ENCODE results near the gene ZNF74. TPM values are rescaled to one million over a fixed set of nuclear protein-coding genes. Genes with fewer than 3 reads are reported as not detected.
A peak's percentile ranks its signal among the peaks of the same experiment; 100 is the strongest.

Gene ZNF74
- total and polyA plus RNA-seq, 2 donors (not counting 1 experiment from before 2014, with no cell fraction given): 11.6 TPM

- Histone ChIP-seq H3K79me2 (ENCODE audit: control insufficient read depth, insufficient read depth, low read length) (peaks cover 38% of the 10 kb centered on the region), H3K4me2 (replicated peaks; ENCODE audit: low read depth, low read length, poor library complexity, severe bottlenecking) (peak overlapping the region; percentile 29), H3K4me1 (ENCODE audit: control insufficient read depth in 2 of 2, insufficient read depth in 2 of 2, low read length in 2 of 2) (peaks cover 10% of the 10 kb centered on the region in 2 donors), H3K27me3 (replicated peaks in 1 of 4; ENCODE audit: control extremely low read depth in 1 of 4, control insufficient read depth in 3 of 4, insufficient read depth in 4 of 4, low read length in 3 of 4) (no peaks in the 10 kb centered on the region), H3K9me3 (ENCODE audit: control extremely low read depth in 1 of 3, control insufficient read depth in 2 of 3, insufficient read depth in 1 of 3, low read length in 2 of 3) (no peaks in the 10 kb centered on the region), H3K36me3 (replicated peaks in 1 of 2; ENCODE audit: control extremely low read depth in 1 of 2, control insufficient read depth in 1 of 2, extremely low read depth in 1 of 2, insufficient read depth in 2 of 2, low read length in 1 of 2) (peaks cover 0 to 25% of the 10 kb centered on the region in 2 experiments), H3K9ac (ENCODE audit: low read length) (no peak overlapping the region), H3K27ac (ENCODE audit: low read length in 2 of 2) (no peak overlapping the region), H4K20me1 (ENCODE audit: control insufficient read depth, insufficient read depth, low read length, poor library complexity, severe bottlenecking) (no peaks in the 10 kb centered on the region), H3K4me3 (ENCODE audit: control extremely low read depth in 1 of 5, extremely low read depth in 1 of 5, insufficient read depth in 1 of 5, low read depth in 2 of 5, low read length in 4 of 5) (no peak overlapping the region), H2AFZ (ENCODE audit: insufficient read depth, low read depth, low read length, poor library complexity, severe bottlenecking) (peak overlapping the region; percentile 6)
- DNase-seq (no peak), ATAC-seq (ENCODE audit: low read depth) (no peak)
- Mint-ChIP-seq H3K4me3 (no peak overlapping the region), H3K27ac (peak overlapping the region; percentile 59), H3K4me1 (peaks cover 22% of the 10 kb centered on the region), H3K9me3 (ENCODE audit: insufficient read depth) (no peaks in the 10 kb centered on the region), H3K27me3 (no peaks in the 10 kb centered on the region)
- 94% methylated on average over 3 of the region's 3 CpGs for WGBS (ENCODE audit: insufficient coverage)
- TF ChIP-seq EZH2 (IDR thresholded peaks at IDR 0.05; ENCODE audit: borderline replicate concordance, insufficient read depth, low read depth, low read length, poor library complexity, severe bottlenecking): no peak
- TF ChIP-seq CTCF (IDR thresholded peaks at IDR 0.05): no peak
- intact Hi-C loops (cut with micrococcal nuclease): loop anchor here (1.0 kb wide), 2 partner anchors 25 to 38 kb away; no protein-coding TSS in a partner anchor
- POLR2A ChIA-PET: interaction anchor here (1.2 kb wide), 1 partner anchor 38 kb away, joined by 5 read pairs; no protein-coding TSS in a partner anchor
- CTCF ChIA-PET: interaction anchor here (0.6 to 3.7 kb wide), 20 partner anchors 8 to 79 kb away, joined by 3 to 96 read pairs (median 4); partner anchors contain the start of genes MED15 and ZNF74
Measured at GRCh38 chr22:20456722-20457076, 62.7 kb downstream of the ZNF74 start.

- Histone ChIP-seq H3K36me3 (replicated peaks in 1 of 2; ENCODE audit: control extremely low read depth in 1 of 2, control insufficient read depth in 1 of 2, extremely low read depth in 1 of 2, insufficient read depth in 2 of 2, low read length in 1 of 2) (peaks cover 0 to 23% of the 10 kb centered on the region in 2 experiments), H4K20me1 (ENCODE audit: control insufficient read depth, insufficient read depth, low read length, poor library complexity, severe bottlenecking) (no peaks in the 10 kb centered on the region), H3K9me3 (ENCODE audit: control extremely low read depth in 1 of 3, control insufficient read depth in 2 of 3, insufficient read depth in 1 of 3, low read length in 2 of 3) (no peaks in the 10 kb centered on the region), H2AFZ (ENCODE audit: insufficient read depth, low read depth, low read length, poor library complexity, severe bottlenecking) (no peak overlapping the region), H3K4me1 (ENCODE audit: control insufficient read depth in 2 of 2, insufficient read depth in 2 of 2, low read length in 2 of 2) (peaks cover 14 to 16% of the 10 kb centered on the region in 2 donors), H3K4me3 (ENCODE audit: control extremely low read depth in 1 of 5, extremely low read depth in 1 of 5, insufficient read depth in 1 of 5, low read depth in 2 of 5, low read length in 4 of 5) (no peak overlapping the region), H3K9ac (ENCODE audit: low read length) (no peak overlapping the region), H3K27me3 (replicated peaks in 1 of 4; ENCODE audit: control extremely low read depth in 1 of 4, control insufficient read depth in 3 of 4, insufficient read depth in 4 of 4, low read length in 3 of 4) (no peaks in the 10 kb centered on the region), H3K79me2 (ENCODE audit: control insufficient read depth, insufficient read depth, low read length) (peaks cover 45% of the 10 kb centered on the region), H3K4me2 (replicated peaks; ENCODE audit: low read depth, low read length, poor library complexity, severe bottlenecking) (no peak overlapping the region), H3K27ac (ENCODE audit: low read length in 2 of 2) (no peak overlapping the region)
- ATAC-seq (ENCODE audit: low read depth) (no peak), DNase-seq (no peak)
- intact Hi-C loops (cut with micrococcal nuclease): no loop called here
- POLR2A ChIA-PET: interaction anchor here (0.7 kb wide), 1 partner anchor 13 kb away, joined by 3 read pairs; no protein-coding TSS in a partner anchor
- Mint-ChIP-seq H3K9me3 (ENCODE audit: insufficient read depth) (no peaks in the 10 kb centered on the region), H3K4me1 (peaks cover 26% of the 10 kb centered on the region), H3K27ac (no peak overlapping the region), H3K4me3 (no peak overlapping the region), H3K27me3 (no peaks in the 10 kb centered on the region)
- whole genome bisulfite sequencing (ENCODE audit: insufficient coverage): 96% methylated on average over 13 of the region's 15 CpGs
- TF ChIP-seq EZH2 (IDR thresholded peaks at IDR 0.05; ENCODE audit: borderline replicate concordance, insufficient read depth, low read depth, low read length, poor library complexity, severe bottlenecking) (no peak), CTCF (IDR thresholded peaks at IDR 0.05) (no peak)
- CTCF ChIA-PET: interaction anchor here (0.5 to 3.4 kb wide), 5 partner anchors 7 to 169 kb away, joined by 3 to 96 read pairs (median 7); no protein-coding TSS in a partner anchor
Measured at GRCh38 chr22:20457506-20458240, 63.7 kb downstream of the ZNF74 start.

Data from B cell (primary cell).